HepG2 (cell line): ENCODE results near the gene KREMEN1. TPM values are rescaled to one million over a fixed set of nuclear protein-coding genes. Genes with fewer than 3 reads are reported as not detected.

Experiments
- ATAC-seq: fragments of 200-7000 bp; cut with Tn5 transposase; 3 replicates; pipeline ENCODE4 v1.9.1; 2020; ENCODE audit warnings: mild to moderate bottlenecking, moderate library complexity
- BruUV-seq: library from RNA; stranded (reverse); fragments of 400-500 nt; replicated peaks from 2 replicates; lab custom pipeline; 2021; lab: Mats Ljungman, UMichigan
- CTCF ChIA-PET: fragments of 300-600 bp; formaldehyde crosslinking; extraction: SDS; loops from one replicate; lab custom pipeline; 2021; ENCODE audit warnings: low total read pairs, inconsistent platforms, low intra/inter-chr PET ratio; lab: Yijun Ruan, JAX
- POLR2A ChIA-PET: fragments of 350-600 bp; sonication (Branson Sonifier 250); formaldehyde crosslinking; loops from one replicate; lab custom pipeline; 2020; ENCODE audit warnings: antibody characterized with exemption, inconsistent platforms; lab: Yijun Ruan, JAX
- DNase-seq: peaks from one replicate; pipeline ENCODE4 v3.0.0-alpha.2; 2015; ENCODE audit warnings: low spot score
- FAIRE-seq: peaks from 3 replicates; lab custom pipeline; 2011; peaks lifted over from hg19 to GRCh38; lab: Jason Lieb, UNC
- H2AFZ ChIP-seq: one replicate; pipeline ENCODE4 v1.6.1; 2011; ENCODE audit warnings: low read length, inconsistent platforms
- H3K27ac ChIP-seq: fragments of 300-600 bp; 3 replicates; pipeline ENCODE4 v1.8.0; 2011; ENCODE audit warnings: mixed run types, mild to moderate bottlenecking, mixed read lengths, low read length, inconsistent platforms; ENCODE audit not compliant: insufficient read depth; ENCODE audit errors: extremely low read length
- H3K27me3 ChIP-seq, 2 experiments: fragments of 200-600 bp in 1 of 2; 2 replicates in 1 of 2; 3 replicates in 1 of 2; pipeline versions ENCODE4 v1.6.0 to v1.8.0; 2011; ENCODE audit warnings: low read length in 2 of 2, mild to moderate bottlenecking in 2 of 2, moderate library complexity in 2 of 2, inconsistent platforms in 1 of 2; ENCODE audit not compliant: insufficient read depth in 2 of 2, control insufficient read depth in 1 of 2
- H3K36me3 ChIP-seq, 2 experiments: fragments of 200-600 bp in 1 of 2; replicated peaks in 1 of 2; 2 replicates in 1 of 2; 3 replicates in 1 of 2; pipeline versions ENCODE4 v1.5.1 to v1.8.0; 2011; ENCODE audit warnings: low read length in 2 of 2, inconsistent platforms in 1 of 2; ENCODE audit not compliant: insufficient read depth in 2 of 2, control insufficient read depth in 1 of 2
- H3K4me1 ChIP-seq: 2 replicates; pipeline ENCODE4 v1.5.1; 2012; ENCODE audit warnings: low read length, inconsistent platforms; ENCODE audit not compliant: insufficient read depth
- H3K4me2 ChIP-seq: 2 replicates; pipeline ENCODE4 v1.6.0; 2011; ENCODE audit warnings: low read depth, low read length, inconsistent platforms
- H3K4me3 ChIP-seq, 3 experiments: fragments of 200-600 bp in 1 of 3; sonication (generic), shearing (Covaris generic) in 1 of 3; replicated peaks in 1 of 3; 2 replicates each; pipeline ENCODE4 v1.5.1; 2011 to 2016; ENCODE audit warnings: low read length in 3 of 3, inconsistent platforms in 2 of 3, low read depth in 2 of 3, mild to moderate bottlenecking in 2 of 3, control low read depth in 1 of 3, mixed read lengths in 1 of 3; ENCODE audit not compliant: insufficient read depth in 1 of 3
- H3K79me2 ChIP-seq: one replicate; pipeline ENCODE4 v1.6.1; 2011; ENCODE audit warnings: low read length, inconsistent platforms; ENCODE audit not compliant: insufficient read depth
- H3K9ac ChIP-seq: 2 replicates; pipeline ENCODE4 v1.6.0; 2011; ENCODE audit warnings: mild to moderate bottlenecking, low read depth, low read length, inconsistent platforms; ENCODE audit not compliant: insufficient read depth
- H3K9me3 ChIP-seq: 2 replicates; pipeline ENCODE4 v1.5.1; 2012; ENCODE audit warnings: mild to moderate bottlenecking, low read length
- H4K20me1 ChIP-seq: 2 replicates; pipeline ENCODE4 v1.6.0; 2011; ENCODE audit warnings: inconsistent platforms, mild to moderate bottlenecking, low read length, moderate library complexity; ENCODE audit not compliant: insufficient read depth
- CBX5 ChIP-seq: sonication (generic); formaldehyde crosslinking; IDR thresholded peaks from 2 replicates; pipeline ENCODE4 v1.4.0; 2020; ENCODE audit warnings: missing genetic modification reagents, borderline replicate concordance
- DPF2 ChIP-seq: sonication (generic); formaldehyde crosslinking; IDR thresholded peaks from 2 replicates; pipeline ENCODE4 v1.4.0; 2020; ENCODE audit warnings: mild to moderate bottlenecking, low read depth, missing genetic modification reagents, borderline replicate concordance
- MAFF ChIP-seq: IDR thresholded peaks from 2 replicates; pipeline ENCODE4 v1.6.1; 2011; ENCODE audit warnings: low read depth, low read length, improper control_type of control experiment
- MAFG ChIP-seq: sonication (generic); formaldehyde crosslinking; IDR thresholded peaks from 2 replicates; pipeline ENCODE4 v1.5.1; 2020; ENCODE audit warnings: mild to moderate bottlenecking, missing genetic modification reagents
- MAZ ChIP-seq, 2 experiments: sonication (generic) in 1 of 2; formaldehyde crosslinking in 1 of 2; IDR thresholded peaks; 2 replicates each; pipeline versions ENCODE4 v1.5.0 to v1.6.1; 2012 to 2020; ENCODE audit warnings: low read depth in 2 of 2, mild to moderate bottlenecking in 2 of 2, borderline replicate concordance in 1 of 2, improper control_type of control experiment in 1 of 2, low read length in 1 of 2, missing genetic modification reagents in 1 of 2, moderate library complexity in 1 of 2
- NFE2 ChIP-seq: sonication (generic); formaldehyde crosslinking; IDR thresholded peaks from 2 replicates; pipeline ENCODE4 v1.4.0; 2020; ENCODE audit warnings: missing genetic modification reagents
- NFYB ChIP-seq: sonication (generic); formaldehyde crosslinking; IDR thresholded peaks from 2 replicates; pipeline ENCODE4 v1.4.0; 2020; ENCODE audit warnings: missing genetic modification reagents
- REST ChIP-seq, 2 experiments: IDR thresholded peaks; 2 replicates each; pipeline ENCODE4 v1.6.1; 2011 to 2012; ENCODE audit warnings: low read length in 2 of 2, borderline replicate concordance in 1 of 2, low read depth in 1 of 2, mild to moderate bottlenecking in 1 of 2, moderate library complexity in 1 of 2
- RORA ChIP-seq: sonication (generic); formaldehyde crosslinking; IDR thresholded peaks from 2 replicates; pipeline ENCODE4 v1.5.0; 2020; ENCODE audit warnings: mild to moderate bottlenecking, missing genetic modification reagents, moderate library complexity
- SP5 ChIP-seq: IDR thresholded peaks from 2 replicates; pipeline ENCODE4 v1.6.1; 2016; ENCODE audit warnings: low read depth, borderline replicate concordance
- ZNF101 ChIP-seq: sonication (generic); formaldehyde crosslinking; IDR thresholded peaks from 2 replicates; pipeline ENCODE4 v1.4.0; 2020; ENCODE audit warnings: mild to moderate bottlenecking, low read depth, missing genetic modification reagents, borderline replicate concordance
- ZNF12 ChIP-seq: sonication (generic); formaldehyde crosslinking; IDR thresholded peaks from 2 replicates; pipeline ENCODE4 v1.5.0; 2020; ENCODE audit warnings: missing genetic modification reagents
- ZNF431 ChIP-seq: sonication (generic); formaldehyde crosslinking; IDR thresholded peaks from 2 replicates; pipeline ENCODE4 v1.9.0; 2022; ENCODE audit warnings: missing genetic modification reagents, low read depth, mild to moderate bottlenecking, borderline replicate concordance
- ZNF782 ChIP-seq: sonication (generic); formaldehyde crosslinking; IDR thresholded peaks from 2 replicates; pipeline ENCODE4 v1.4.0; 2020; ENCODE audit warnings: missing genetic modification reagents, mild to moderate bottlenecking, borderline replicate concordance
- WGBS: methylation state at CpG from one replicate; pipeline ENCODE4 v1.1.6; 2017; ENCODE audit warnings: low lambda C conversion rate; 5-methylcytosine and 5-hydroxymethylcytosine counted together
- in situ Hi-C: cut with HindIII; loops from 2 replicates; pipeline ENCODE4 v1.10.0; 2017; ENCODE audit warnings: low pct_unique_long_range_greater_than_20kb; ENCODE audit not compliant: extremely low pct_ligation_motif_present
- intact Hi-C: fragments of 100-400 bp; cut with micrococcal nuclease; formaldehyde crosslinking; loops from one replicate; pipeline ENCODE4 v1.10.0; 2022; ENCODE audit not compliant: unreplicated experiment
- polyA plus RNA-seq, 8 experiments: library from polyadenylated mRNA; depleted of rRNA in 3 of 8; stranded (reverse) in 7 of 8; unstranded in 1 of 8; fragments of >200 nt; fragmentation: Illumina TruSeq in 4 of 8; extraction: Trizol in 4 of 8; gene quantifications; 2 replicates each; pipeline versions ENCODE4 v1.2.1 to v1.2.3, GENCODE V29; 2011 to 2016; ENCODE audit warnings: low read depth in 4 of 8, missing spikeins in 1 of 8, mixed read lengths in 1 of 8; ENCODE audit not compliant: insufficient read depth in 1 of 8
- total RNA-seq, 5 experiments: library from RNA; depleted of rRNA; stranded (reverse); fragments of >200 nt; fragmentation: Illumina TruSeq; extraction: Trizol; gene quantifications; 2 replicates each; pipeline ENCODE4 v1.2.3, GENCODE V29; 2016; ENCODE audit warnings: low read depth in 1 of 5

KREMEN1 gene
- total and polyA plus RNA-seq, 2 of the 13 experiments (the other 11 are each of a cell fraction or from before 2014, with no cell fraction given) = 9.8 to 13.8 TPM

- in situ Hi-C loops = no loop called here
- no peaks in the 10 kb centered on the region for H3K9me3 ChIP-seq
- WGBS = 60% methylated on average over 8 of the region's 8 CpGs
Measured at GRCh38 chr22:29193021-29193420, 120.2 kb downstream of the KREMEN1 start.

More at GRCh38 chr22:29193021-29193420, 120.2 kb downstream of the KREMEN1 start:
- Histone ChIP-seq H3K4me3 (no peak overlapping the region), H4K20me1 (no peaks in the 10 kb centered on the region), H2AFZ (no peak overlapping the region)
- BruUV-seq = no TSS peak
- no peak for ATAC-seq
- no peak for TF ChIP-seq MAZ (IDR thresholded peaks at IDR 0.05; ENCODE audit: borderline replicate concordance, low read depth, low read length)
- no peak for TF ChIP-seq MAZ (CRISPR knock-in tag; IDR thresholded peaks at IDR 0.05; ENCODE audit: low read depth)
- TF ChIP-seq ZNF101 (CRISPR knock-in tag) = no peak
- TF ChIP-seq NFYB (CRISPR knock-in tag) = no peak
- no peak for TF ChIP-seq SP5 (CRISPR knock-in tag)
- TF ChIP-seq DPF2 (CRISPR knock-in tag) = no peak
- no peak for TF ChIP-seq ZNF431 (CRISPR knock-in tag)
- TF ChIP-seq ZNF12 (CRISPR knock-in tag) = no peak
- no peak for TF ChIP-seq MAFG
- no peak for TF ChIP-seq NFE2
- no peak for TF ChIP-seq MAFF
- TF ChIP-seq RORA (CRISPR knock-in tag) = no peak
- TF ChIP-seq REST (IDR thresholded peaks at IDR 0.05; ENCODE audit: borderline replicate concordance in 1 of 2, low read depth in 1 of 2, low read length in 2 of 2) = no peak
- TF ChIP-seq ZNF782 (CRISPR knock-in tag) = no peak
- TF ChIP-seq CBX5 (CRISPR knock-in tag) = no peak
- TF ChIP-seq, all 625 proteins: peak for 0
- ChIA-PET POLR2A (no interaction called here), CTCF (no interaction called here)
- FAIRE-seq (no peak), DNase-seq (no peak)
- peaks cover 0 to 10% of the 10 kb centered on the region in 2 experiments; a peak in 2 of 5 replicates for H3K27me3 ChIP-seq
- no peak overlapping the region for H3K9ac ChIP-seq
- intact Hi-C loops = no loop called here
- no peak overlapping the region for H3K4me2 ChIP-seq
- H3K79me2 ChIP-seq = no peaks in the 10 kb centered on the region
- H3K4me1 ChIP-seq = peaks cover 10% of the 10 kb centered on the region
- H3K36me3 ChIP-seq = no peaks in the 10 kb centered on the region
- H3K27ac ChIP-seq = no peak overlapping the region
